Measurements from ENCODE around the gene MICU1.
"Not testable (repeated sequence)": the region's sequence is repeated elsewhere in the genome, so short reads cannot be mapped to it uniquely, and the experiment has no call there.

MICU1 gene

GRCh38 chr10:72503694-72504438 is 122.0 kb downstream of the MICU1 start:
- no peak for DNase-seq (ENCODE audit: low read depth in 2 of 2)

- DNase-seq (ENCODE audit: low read depth in 2 of 2), result no peak
Observed at GRCh38 chr10:72503241-72503640, 122.6 kb downstream of the MICU1 start.

GRCh38 chr10:72502581-72502980 is 123.3 kb downstream of the MICU1 start:
- no peak for DNase-seq (ENCODE audit: low read depth in 2 of 2)

- no peak for DNase-seq (ENCODE audit: low read depth in 2 of 2)
Observed at GRCh38 chr10:72499701-72500100, 126.2 kb downstream of the MICU1 start.

GRCh38 chr10:72490951-72491350 is 134.9 kb downstream of the MICU1 start:
- DNase-seq (ENCODE audit: low read depth in 2 of 2), result no peak

- no peak for DNase-seq (ENCODE audit: low read depth in 2 of 2)
Observed at GRCh38 chr10:72487521-72487920, 138.4 kb downstream of the MICU1 start.

GRCh38 chr10:72487116-72487515 is 138.8 kb downstream of the MICU1 start:
- no peak for DNase-seq (ENCODE audit: low read depth in 2 of 2)

- no peak for DNase-seq (ENCODE audit: low read depth in 2 of 2)
Observed at GRCh38 chr10:72485701-72486100, 140.2 kb downstream of the MICU1 start.

GRCh38 chr10:72484521-72484920 is 141.4 kb downstream of the MICU1 start:
- no peak for DNase-seq (ENCODE audit: low read depth in 2 of 2)

- DNase-seq (ENCODE audit: low read depth in 2 of 2), result no peak
Observed at GRCh38 chr10:72483471-72483870, 142.4 kb downstream of the MICU1 start.

- no peak for DNase-seq (ENCODE audit: low read depth in 2 of 2)
Observed at GRCh38 chr10:72480861-72481260, 145.0 kb downstream of the MICU1 start.

- no peak for DNase-seq (ENCODE audit: low read depth in 2 of 2)
Observed at GRCh38 chr10:72477463-72477862, 148.4 kb downstream of the MICU1 start.

GRCh38 chr10:72472306-72472705 is 153.6 kb downstream of the MICU1 start:
- DNase-seq (ENCODE audit: low read depth in 2 of 2), result no peak

- DNase-seq (ENCODE audit: low read depth in 2 of 2), result no peak
Observed at GRCh38 chr10:72470666-72471065, 155.2 kb downstream of the MICU1 start.

- DNase-seq (ENCODE audit: low read depth in 2 of 2), result not testable (repeated sequence)
Observed at GRCh38 chr10:72467064-72467463, 158.8 kb downstream of the MICU1 start.

- no peak for DNase-seq (ENCODE audit: low read depth in 2 of 2)
Observed at GRCh38 chr10:72466018-72466417, 159.9 kb downstream of the MICU1 start.

- no peak for DNase-seq (ENCODE audit: low read depth in 2 of 2)
Observed at GRCh38 chr10:72464438-72464837, 161.4 kb downstream of the MICU1 start.

GRCh38 chr10:72462261-72462660 is 163.6 kb downstream of the MICU1 start:
- DNase-seq (ENCODE audit: low read depth in 2 of 2), result no peak

GRCh38 chr10:72461085-72461484 is 164.8 kb downstream of the MICU1 start:
- DNase-seq (ENCODE audit: low read depth in 2 of 2), result no peak

GRCh38 chr10:72460284-72460876 is 165.5 kb downstream of the MICU1 start:
- no peak for DNase-seq (ENCODE audit: low read depth in 2 of 2)

- DNase-seq (ENCODE audit: low read depth in 2 of 2), result no peak
Observed at GRCh38 chr10:72459301-72459700, 166.6 kb downstream of the MICU1 start.

GRCh38 chr10:72455889-72456595 is 169.8 kb downstream of the MICU1 start:
- no peak for DNase-seq (ENCODE audit: low read depth in 2 of 2)

- no peak for DNase-seq (ENCODE audit: low read depth in 2 of 2)
Observed at GRCh38 chr10:72449941-72450441, 175.9 kb downstream of the MICU1 start.
